GM10266 (cell line): ENCODE measurements around the gene ENPP7.

Experiments
- DNase-seq: peaks from one replicate; pipeline ENCODE4 v3.0.0; 2012; ENCODE audit errors: extremely low spot score
- TF ChIP-seq, protein P1 (sequence below): IDR thresholded peaks from 2 replicates; pipeline ENCODE4 v1.5.1; 2012; ENCODE audit warnings: mild to moderate bottlenecking, low read depth; ENCODE audit not compliant: control insufficient read depth, insufficient read depth; ENCODE audit errors: missing control alignments

The ENPP7 gene

DNA sequence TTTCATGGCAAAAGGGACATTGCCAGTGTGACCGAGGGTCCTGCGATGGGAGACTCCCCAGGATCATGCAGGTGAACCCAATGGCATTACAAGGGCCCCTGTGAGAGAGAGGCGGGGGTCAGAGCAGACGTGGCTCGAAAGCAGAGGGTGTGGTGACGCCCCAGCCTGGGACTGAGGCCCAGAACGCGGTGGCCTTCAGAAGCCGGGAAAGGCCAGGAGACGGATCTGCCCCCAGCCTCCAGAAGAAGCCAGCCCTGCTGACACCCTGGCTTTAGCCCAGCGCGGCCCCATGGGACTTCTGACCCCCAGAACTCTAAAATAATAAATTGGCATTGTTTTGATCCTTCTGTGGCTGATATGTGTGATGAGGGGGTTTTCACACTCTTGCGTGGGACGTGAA is 17.4 kb upstream of the ENPP7 start:
- TF ChIP-seq, protein P1, sequence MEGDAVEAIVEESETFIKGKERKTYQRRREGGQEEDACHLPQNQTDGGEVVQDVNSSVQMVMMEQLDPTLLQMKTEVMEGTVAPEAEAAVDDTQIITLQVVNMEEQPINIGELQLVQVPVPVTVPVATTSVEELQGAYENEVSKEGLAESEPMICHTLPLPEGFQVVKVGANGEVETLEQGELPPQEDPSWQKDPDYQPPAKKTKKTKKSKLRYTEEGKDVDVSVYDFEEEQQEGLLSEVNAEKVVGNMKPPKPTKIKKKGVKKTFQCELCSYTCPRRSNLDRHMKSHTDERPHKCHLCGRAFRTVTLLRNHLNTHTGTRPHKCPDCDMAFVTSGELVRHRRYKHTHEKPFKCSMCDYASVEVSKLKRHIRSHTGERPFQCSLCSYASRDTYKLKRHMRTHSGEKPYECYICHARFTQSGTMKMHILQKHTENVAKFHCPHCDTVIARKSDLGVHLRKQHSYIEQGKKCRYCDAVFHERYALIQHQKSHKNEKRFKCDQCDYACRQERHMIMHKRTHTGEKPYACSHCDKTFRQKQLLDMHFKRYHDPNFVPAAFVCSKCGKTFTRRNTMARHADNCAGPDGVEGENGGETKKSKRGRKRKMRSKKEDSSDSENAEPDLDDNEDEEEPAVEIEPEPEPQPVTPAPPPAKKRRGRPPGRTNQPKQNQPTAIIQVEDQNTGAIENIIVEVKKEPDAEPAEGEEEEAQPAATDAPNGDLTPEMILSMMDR = no peak
- no peak for DNase-seq

DNA sequence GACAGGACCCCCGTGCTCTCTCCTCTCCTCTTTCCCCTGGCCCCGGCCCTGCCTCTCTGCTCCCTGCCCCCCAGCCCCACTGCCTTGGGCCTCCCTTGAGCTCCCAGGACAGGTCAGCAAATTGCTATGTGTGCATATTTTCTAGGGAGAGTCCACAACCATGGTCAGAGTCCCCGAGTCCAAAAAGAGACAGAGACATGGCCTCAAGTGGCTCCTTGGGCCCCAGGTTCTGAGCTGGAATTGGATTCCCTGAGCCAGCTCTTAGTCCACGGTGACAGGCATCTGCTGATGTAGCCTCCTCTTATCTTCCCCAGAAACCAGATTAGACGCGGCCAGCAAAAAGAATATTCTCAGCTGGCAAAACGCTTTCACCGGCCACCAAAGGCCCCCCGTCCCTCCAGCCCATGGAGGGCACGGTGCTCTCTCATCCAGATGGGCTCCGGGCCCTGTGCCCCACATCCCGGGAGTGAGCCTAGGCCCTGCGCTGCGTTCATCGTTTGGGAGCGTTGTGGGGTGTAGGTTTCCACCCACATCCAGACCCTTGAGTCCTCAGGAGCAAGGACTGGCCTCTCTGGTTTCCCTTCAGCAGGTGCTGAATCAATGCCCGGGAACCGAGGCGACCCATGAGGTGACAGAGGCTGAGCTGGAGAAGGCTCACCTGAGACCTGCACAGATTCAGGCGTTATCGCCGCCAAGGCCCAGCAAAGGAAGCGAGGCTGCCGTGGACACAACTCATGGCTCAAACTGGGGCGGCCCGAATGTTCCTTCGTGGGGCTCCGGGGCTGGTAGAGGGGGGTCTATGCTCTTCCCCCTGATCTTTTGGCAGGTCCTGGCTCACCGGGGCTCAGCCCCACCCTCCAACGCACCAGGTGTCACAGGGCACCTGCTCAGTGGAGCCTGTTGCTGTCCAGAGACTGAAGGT is 16.3 kb upstream of the ENPP7 start:
- no peak for DNase-seq

DNA sequence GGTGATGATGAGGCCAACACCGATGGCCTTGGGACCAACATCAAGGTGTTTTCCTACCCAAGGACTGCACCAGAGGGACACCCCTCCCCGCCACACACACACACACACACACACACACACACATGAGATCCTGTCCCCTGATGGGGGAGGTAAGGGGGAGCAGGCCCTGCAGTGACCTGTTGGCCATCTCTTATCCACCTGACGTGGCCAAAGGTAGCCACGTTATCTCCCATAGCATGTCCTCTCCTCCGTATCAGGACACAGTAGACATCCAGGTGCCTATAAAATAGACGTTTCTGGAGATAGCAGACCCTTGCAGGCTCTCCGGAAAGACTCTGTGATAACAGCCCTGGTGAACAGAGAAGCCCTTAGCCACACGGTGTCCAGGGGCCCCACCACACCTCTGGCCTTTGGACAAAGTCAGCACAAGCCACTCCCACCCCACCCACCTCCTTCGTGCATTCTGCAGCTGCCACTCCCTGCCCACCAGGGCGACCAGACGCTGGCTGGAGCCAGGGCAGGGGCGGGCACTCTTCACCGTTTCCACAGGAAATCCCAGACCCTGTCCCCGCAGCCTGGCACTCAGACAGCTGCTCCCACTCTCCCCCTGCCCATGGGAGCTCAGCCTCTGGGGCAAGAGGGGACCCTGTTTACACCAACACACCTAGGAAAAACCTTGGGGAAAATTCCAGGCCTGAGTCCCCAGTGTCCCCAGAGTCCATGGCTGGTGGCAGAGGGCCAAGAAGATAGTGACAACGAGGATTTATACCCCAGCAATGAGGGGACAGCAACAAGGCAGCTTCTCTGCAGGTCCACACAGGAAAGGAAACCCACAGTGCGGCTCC is 15.4 kb upstream of the ENPP7 start:
- TF ChIP-seq, protein P1 = no peak
- no peak for DNase-seq

More for the DNA sequence above, 16.3 kb upstream of the ENPP7 start:
- TF ChIP-seq, protein P1 = no peak

DNA sequence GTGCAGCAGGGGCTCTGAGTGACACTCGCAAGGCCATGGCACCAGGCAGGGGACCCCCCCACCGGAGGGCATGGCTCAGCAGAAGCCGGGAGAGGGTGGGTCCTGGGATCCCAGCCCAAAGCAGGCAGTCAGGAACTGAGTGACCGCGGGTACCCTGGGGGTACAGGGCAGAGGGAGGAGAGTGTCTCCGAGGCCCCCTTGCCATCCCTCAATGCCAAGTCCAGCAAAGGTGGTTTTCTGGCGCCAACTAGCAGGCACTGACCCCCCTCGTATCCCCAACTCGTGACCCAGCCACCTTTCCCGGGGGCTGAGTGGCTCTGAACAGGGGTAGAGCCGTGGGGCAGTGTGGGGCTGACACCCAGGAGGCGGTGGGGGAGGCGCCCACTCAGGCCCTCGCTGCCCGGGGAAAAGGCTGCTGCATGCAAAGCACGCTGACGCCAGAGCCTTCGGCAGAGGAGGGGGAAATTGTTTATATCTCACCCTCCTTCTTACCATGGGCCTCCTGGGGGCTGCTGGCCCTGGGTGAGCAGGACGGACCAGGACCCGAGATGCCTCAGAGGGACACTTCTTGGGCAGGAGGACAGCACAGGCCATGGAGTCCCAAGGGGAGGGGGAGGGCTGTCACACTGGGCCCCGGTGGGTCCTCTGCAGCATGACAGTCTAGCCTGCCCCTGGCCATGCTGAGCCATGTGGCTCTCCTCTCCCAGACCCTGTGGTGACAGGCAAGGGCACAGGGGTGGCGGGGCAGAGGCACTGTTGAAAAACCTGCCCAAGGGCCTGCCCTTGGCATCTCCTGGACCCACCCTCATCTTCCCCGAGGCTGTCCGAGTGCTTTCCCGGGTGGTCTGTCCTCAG is 14.6 kb upstream of the ENPP7 start:
- no peak for DNase-seq
- TF ChIP-seq, protein P1 = no peak

DNA sequence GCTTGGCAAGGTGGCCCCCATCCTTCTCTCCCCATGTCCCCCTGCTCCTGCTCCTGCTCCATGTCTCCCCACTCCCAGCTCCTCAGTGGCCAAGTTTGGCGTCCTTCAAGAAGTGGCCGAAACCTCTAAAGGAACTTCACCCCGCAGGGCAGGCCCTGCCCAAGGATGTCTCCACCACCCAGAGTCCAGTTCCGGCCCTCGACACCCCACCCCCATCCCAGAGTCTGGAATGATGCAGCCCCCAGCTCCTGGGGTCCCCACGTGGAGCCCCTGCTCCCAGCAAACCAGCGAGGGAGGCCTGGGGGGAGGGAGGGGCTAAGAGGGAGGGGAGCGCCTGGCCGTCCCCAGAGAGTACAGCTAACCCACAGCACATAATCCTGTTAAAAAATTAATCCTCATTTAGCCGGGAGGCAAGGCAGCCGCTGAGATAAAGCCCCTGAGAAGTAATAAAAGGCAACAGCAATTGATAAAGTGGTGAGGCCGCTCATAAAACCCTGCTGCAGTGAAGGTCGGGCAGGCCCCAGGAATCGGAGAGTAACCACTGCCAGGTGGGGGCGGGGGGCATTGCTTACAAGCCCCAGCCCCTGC is 9.9 kb upstream of the ENPP7 start:
- no peak for DNase-seq

More for the DNA sequence above, 9.9 kb upstream of the ENPP7 start:
- TF ChIP-seq, protein P1 = no peak
